DND-41 (cell line): ENCODE measurements around the gene UIMC1.

Source experiments
- ATAC-seq: fragments of 200-7000 bp; cut with Tn5 transposase; 3 replicates; pipeline ENCODE4 v1.9.1; 2021; ENCODE audit warnings: low read depth; ENCODE audit not compliant: insufficient read depth
- DNase-seq: peaks from one replicate; pipeline ENCODE4 v3.0.0-alpha.2; 2020
- H2AFZ ChIP-seq: 2 replicates; pipeline ENCODE4 v1.6.0; 2012; ENCODE audit warnings: low read depth, low read length
- H3K27ac ChIP-seq: 2 replicates; pipeline ENCODE4 v1.5.1; 2012; ENCODE audit warnings: low read length, inconsistent platforms
- H3K27me3 ChIP-seq: fragments of 200-600 bp; sonication (generic); 2 replicates; pipeline ENCODE4 v1.6.0; 2012; ENCODE audit warnings: low read length, mild to moderate bottlenecking, inconsistent platforms; ENCODE audit not compliant: insufficient read depth, poor library complexity
- H3K36me3 ChIP-seq: 2 replicates; pipeline ENCODE4 v1.5.1; 2012; ENCODE audit warnings: low read length, inconsistent platforms; ENCODE audit not compliant: insufficient read depth
- H3K4me1 ChIP-seq: 2 replicates; pipeline ENCODE4 v1.5.1; 2012; ENCODE audit warnings: mild to moderate bottlenecking, low read length; ENCODE audit not compliant: insufficient read depth
- H3K4me2 ChIP-seq: 2 replicates; pipeline ENCODE4 v1.6.0; 2012; ENCODE audit warnings: mild to moderate bottlenecking, moderate library complexity, low read length, inconsistent platforms; ENCODE audit not compliant: insufficient read depth
- H3K4me3 ChIP-seq, 2 experiments: fragments of 200-600 bp in 1 of 2; shearing (Covaris generic) in 1 of 2; 2 replicates each; pipeline ENCODE4 v1.5.1; 2012 to 2016; ENCODE audit warnings: inconsistent platforms in 2 of 2, low read length in 2 of 2, mild to moderate bottlenecking in 2 of 2, low read depth in 1 of 2, moderate library complexity in 1 of 2
- H3K79me2 ChIP-seq: 2 replicates; pipeline ENCODE4 v1.6.0; 2012; ENCODE audit warnings: low read length, inconsistent platforms; ENCODE audit not compliant: insufficient read depth
- H3K9ac ChIP-seq: 2 replicates; pipeline ENCODE4 v1.6.0; 2012; ENCODE audit warnings: low read depth, mild to moderate bottlenecking, inconsistent platforms, low read length, moderate library complexity
- H3K9me3 ChIP-seq: 2 replicates; pipeline ENCODE4 v1.5.1; 2012; ENCODE audit warnings: low read length, moderate library complexity, mild to moderate bottlenecking, inconsistent platforms; ENCODE audit not compliant: insufficient read depth, severe bottlenecking
- H4K20me1 ChIP-seq: 2 replicates; pipeline ENCODE4 v1.6.0; 2012; ENCODE audit warnings: low read length; ENCODE audit not compliant: insufficient read depth
- EZH2 ChIP-seq: IDR thresholded peaks from 3 replicates; pipeline ENCODE4 v1.6.1; 2012; ENCODE audit warnings: borderline replicate concordance, low read depth, mild to moderate bottlenecking, moderate library complexity, low read length, inconsistent platforms; ENCODE audit not compliant: severe bottlenecking
- TF ChIP-seq, protein P1 (sequence below): IDR thresholded peaks from 2 replicates; pipeline ENCODE4 v1.5.1; 2012; ENCODE audit warnings: borderline replicate concordance, low read length, moderate library complexity, mild to moderate bottlenecking; ENCODE audit not compliant: poor library complexity, severe bottlenecking; ENCODE audit errors: extremely low read depth

UIMC1 gene

DNA sequence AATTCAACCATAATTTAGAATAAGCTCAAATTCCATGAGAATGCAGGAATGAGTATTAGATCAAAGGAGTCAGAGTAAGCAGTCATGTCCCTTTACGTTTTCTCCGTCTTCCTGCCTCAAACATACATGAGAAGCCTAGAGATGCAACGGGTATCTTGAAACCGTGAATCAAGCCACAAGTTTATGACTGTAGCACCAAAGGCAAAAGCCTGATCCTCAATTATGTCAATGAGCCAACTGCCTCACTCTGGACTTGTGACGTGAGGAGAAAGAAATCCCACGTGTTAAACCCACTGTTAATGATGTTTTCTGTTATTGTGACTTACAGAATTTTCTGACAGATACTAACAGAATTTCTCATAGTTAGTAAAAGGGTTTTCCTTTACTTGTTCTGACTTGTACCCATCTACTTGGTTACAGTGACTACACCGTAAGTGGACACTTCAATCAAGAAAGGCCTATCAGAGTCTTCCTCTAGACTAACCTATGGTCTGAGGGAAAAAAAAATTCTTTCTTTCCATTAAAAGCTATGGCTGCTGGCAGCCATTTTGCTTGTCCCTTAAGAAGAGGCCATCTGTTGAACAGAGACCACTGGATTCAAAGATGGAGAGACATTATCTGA, 72.2 kb downstream of the UIMC1 start:
- Histone ChIP-seq H3K79me2 (no peaks in the 10 kb centered on the region), H2AFZ (no peak overlapping the region), H3K36me3 (peaks cover 70% of the 10 kb centered on the region), H3K27ac (no peak overlapping the region), H3K9me3 (no peaks in the 10 kb centered on the region), H3K4me2 (no peak overlapping the region), H3K4me1 (peaks cover 15% of the 10 kb centered on the region), H3K4me3 (no peak overlapping the region), H4K20me1 (no peaks in the 10 kb centered on the region; the same call in 1 of the 2 replicates), H3K9ac (no peak overlapping the region), H3K27me3 (no peaks in the 10 kb centered on the region)
- TF ChIP-seq, protein P1, sequence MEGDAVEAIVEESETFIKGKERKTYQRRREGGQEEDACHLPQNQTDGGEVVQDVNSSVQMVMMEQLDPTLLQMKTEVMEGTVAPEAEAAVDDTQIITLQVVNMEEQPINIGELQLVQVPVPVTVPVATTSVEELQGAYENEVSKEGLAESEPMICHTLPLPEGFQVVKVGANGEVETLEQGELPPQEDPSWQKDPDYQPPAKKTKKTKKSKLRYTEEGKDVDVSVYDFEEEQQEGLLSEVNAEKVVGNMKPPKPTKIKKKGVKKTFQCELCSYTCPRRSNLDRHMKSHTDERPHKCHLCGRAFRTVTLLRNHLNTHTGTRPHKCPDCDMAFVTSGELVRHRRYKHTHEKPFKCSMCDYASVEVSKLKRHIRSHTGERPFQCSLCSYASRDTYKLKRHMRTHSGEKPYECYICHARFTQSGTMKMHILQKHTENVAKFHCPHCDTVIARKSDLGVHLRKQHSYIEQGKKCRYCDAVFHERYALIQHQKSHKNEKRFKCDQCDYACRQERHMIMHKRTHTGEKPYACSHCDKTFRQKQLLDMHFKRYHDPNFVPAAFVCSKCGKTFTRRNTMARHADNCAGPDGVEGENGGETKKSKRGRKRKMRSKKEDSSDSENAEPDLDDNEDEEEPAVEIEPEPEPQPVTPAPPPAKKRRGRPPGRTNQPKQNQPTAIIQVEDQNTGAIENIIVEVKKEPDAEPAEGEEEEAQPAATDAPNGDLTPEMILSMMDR, result no peak
- TF ChIP-seq EZH2, result no peak
- ATAC-seq (no peak), DNase-seq (no peak)

DNA sequence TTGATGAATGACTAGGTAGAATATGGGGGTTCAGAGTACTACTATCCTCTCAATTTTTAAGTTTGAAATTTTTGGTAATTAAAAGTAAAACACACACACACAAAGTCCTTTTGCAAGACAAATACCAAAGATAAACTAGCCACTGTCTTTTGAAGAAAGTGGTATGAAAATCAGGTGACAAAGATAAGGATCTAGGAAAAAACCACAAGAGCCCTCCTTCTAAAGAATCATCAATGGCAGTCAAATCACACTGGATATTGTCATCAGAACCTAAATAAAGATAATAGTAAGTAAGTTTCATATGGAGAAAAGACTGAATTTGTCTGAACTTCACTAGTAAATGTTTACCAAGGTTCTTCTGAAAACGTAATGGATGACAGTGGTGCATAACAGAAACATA, 76.9 kb downstream of the UIMC1 start:
- TF ChIP-seq, protein P1, result no peak
- no peak for TF ChIP-seq EZH2
- Histone ChIP-seq H2AFZ (no peak overlapping the region), H4K20me1 (no peaks in the 10 kb centered on the region; the same call in 1 of the 2 replicates), H3K4me2 (no peak overlapping the region), H3K9me3 (no peaks in the 10 kb centered on the region), H3K79me2 (0 out of 2 replicates have a peak, but pooled peaks cover 2% of the 10 kb centered on the region), H3K9ac (no peak overlapping the region), H3K27ac (no peak overlapping the region), H3K4me3 (no peak overlapping the region), H3K27me3 (no peaks in the 10 kb centered on the region), H3K36me3 (peaks cover 36% of the 10 kb centered on the region), H3K4me1 (peaks cover 17% of the 10 kb centered on the region)
- ATAC-seq (peak; percentile 68), DNase-seq (no peak)

DNA sequence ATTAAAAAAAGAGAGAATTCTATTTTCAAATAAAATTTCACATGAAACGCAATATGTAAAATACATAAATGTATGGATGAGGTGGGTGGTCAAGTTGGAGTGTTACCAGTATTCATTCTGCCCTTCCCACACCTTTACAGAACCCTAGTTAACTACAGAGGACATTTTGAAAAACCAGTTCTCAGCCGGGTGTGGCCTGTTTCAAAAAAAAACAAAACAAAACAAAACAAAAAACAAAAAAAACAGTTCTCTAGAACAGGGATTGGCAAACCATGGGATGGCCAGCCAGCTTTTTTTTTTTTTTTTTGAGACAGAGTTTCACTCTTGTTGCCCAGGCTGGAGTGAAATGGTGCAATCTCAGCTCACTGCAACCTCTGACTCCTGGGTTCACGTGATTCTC, 79.0 kb downstream of the UIMC1 start:
- DNase-seq (no peak), ATAC-seq (no peak)
- peaks cover 2% of the 10 kb centered on the region; the same call in 1 of the 2 replicates for H4K20me1 ChIP-seq
- H3K27me3 ChIP-seq, result no peaks in the 10 kb centered on the region
- H3K9me3 ChIP-seq, result no peaks in the 10 kb centered on the region
- H3K79me2 ChIP-seq, result 0 out of 2 replicates have a peak, but pooled peaks cover 2% of the 10 kb centered on the region
- peaks cover 34% of the 10 kb centered on the region; the same call in 1 of the 2 replicates for H3K36me3 ChIP-seq
- no peak overlapping the region for H3K4me3 ChIP-seq
- no peak overlapping the region for H3K27ac ChIP-seq
- no peak overlapping the region for H2AFZ ChIP-seq
- H3K9ac ChIP-seq, result no peak overlapping the region
- H3K4me1 ChIP-seq, result peaks cover 17% of the 10 kb centered on the region
- H3K4me2 ChIP-seq, result no peak overlapping the region
- TF ChIP-seq, protein P1, result no peak
- TF ChIP-seq EZH2, result no peak
